Measurements from ENCODE around the gene KRT36.

- TF ChIP-seq POLR2A (IDR thresholded peaks at IDR 0.05) (no peak), CTCF (IDR thresholded peaks at IDR 0.05) (no peak)
These were observed 49.1 kb downstream of the KRT36 start, which contains the start of gene KRT38 for GRCh38 chr17:41440531-41441033.
